ENCODE results near the gene MED9. TPM values are rescaled to one million over a fixed set of nuclear protein-coding genes. Genes with fewer than 3 reads are reported as not detected.

The MED9 gene
- total RNA-seq, 5 donors from 2014 or later (not counting 1 experiment from before 2014, with no cell fraction given): 16.6 to 20.3 (median 19.1) TPM

DNA sequence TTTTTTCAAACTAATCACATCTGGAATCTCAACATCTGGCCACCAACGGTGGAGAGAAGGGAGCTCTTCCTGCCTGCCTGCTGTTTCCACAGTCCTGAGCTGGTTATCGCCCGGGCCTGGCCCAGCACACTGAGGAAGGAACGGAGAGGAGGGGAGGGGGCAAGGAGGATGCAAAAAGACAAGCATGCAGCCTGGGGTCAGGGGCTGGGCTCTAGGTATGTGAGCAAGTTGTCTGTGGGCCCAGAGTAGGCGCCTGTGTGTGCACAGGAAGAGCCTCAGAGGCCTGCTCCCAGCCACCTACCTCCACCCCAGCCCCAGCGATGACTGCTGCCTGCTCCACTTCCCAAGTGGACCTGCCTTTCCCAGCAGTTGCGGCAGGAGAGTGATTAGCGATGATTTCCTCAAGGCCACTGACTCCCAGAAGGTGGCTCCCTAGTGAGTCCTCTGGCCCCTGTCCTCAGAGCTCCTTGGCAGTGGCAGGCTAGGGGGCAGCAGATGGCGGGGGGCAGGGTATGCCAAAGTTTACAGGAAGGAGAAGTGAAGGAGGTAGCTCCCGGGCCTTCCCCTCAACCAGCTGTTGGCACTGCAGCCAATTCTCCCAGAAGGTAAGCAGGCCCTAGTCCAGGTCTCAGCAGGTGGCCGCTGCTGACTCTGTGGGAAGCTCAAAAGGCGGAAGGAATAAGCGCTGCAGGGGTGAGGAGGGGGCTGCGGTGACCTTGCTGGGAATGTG is 46.4 kb downstream of the MED9 start:
- no peaks in the 10 kb centered on the region for H3K9me3 Mint-ChIP-seq
- Histone ChIP-seq H3K4me3 (ENCODE audit: control insufficient read depth in 1 of 2, extremely low read depth in 1 of 2, low read length in 1 of 2) (no peak overlapping the region), H3K9me3 (no peaks in the 10 kb centered on the region), H3K4me1 (ENCODE audit: control insufficient read depth in 1 of 2, extremely low read depth in 1 of 2, insufficient read depth in 2 of 2, low read length in 2 of 2) (no peaks in the 10 kb centered on the region), H3K27me3 (replicated peaks in 1 of 2; ENCODE audit: control insufficient read depth in 2 of 2, extremely low read depth in 1 of 2, insufficient read depth in 2 of 2, low read length in 1 of 2) (no peaks in the 10 kb centered on the region), H3K27ac (ENCODE audit: low read length) (no peak overlapping the region), H3K36me3 (ENCODE audit: control insufficient read depth in 2 of 2, extremely low read depth in 1 of 2, insufficient read depth in 1 of 2, low read length in 1 of 2) (no peaks in the 10 kb centered on the region)
- 57% methylated on average over 5 of the region's 14 CpGs for WGBS (ENCODE audit: insufficient coverage)
- H3K27ac Mint-ChIP-seq: no peak overlapping the region
- H3K4me3 Mint-ChIP-seq: no peak overlapping the region
- H3K27me3 Mint-ChIP-seq: no peaks in the 10 kb centered on the region
- DNase-seq (no peak), ATAC-seq (replicated peaks in 1 of 4) (no peak)
- ChIA-PET CTCF (no interaction called here), POLR2A (interaction anchor here in 1 of 2 donors (0.5 to 0.7 kb wide), 2 partner anchors 50 to 756 kb away, joined by 5 to 10 read pairs; no protein-coding TSS in a partner anchor)
- no peaks in the 10 kb centered on the region for H3K4me1 Mint-ChIP-seq
- peaks cover 3% of the 10 kb centered on the region for H3K36me3 Mint-ChIP-seq

DNA sequence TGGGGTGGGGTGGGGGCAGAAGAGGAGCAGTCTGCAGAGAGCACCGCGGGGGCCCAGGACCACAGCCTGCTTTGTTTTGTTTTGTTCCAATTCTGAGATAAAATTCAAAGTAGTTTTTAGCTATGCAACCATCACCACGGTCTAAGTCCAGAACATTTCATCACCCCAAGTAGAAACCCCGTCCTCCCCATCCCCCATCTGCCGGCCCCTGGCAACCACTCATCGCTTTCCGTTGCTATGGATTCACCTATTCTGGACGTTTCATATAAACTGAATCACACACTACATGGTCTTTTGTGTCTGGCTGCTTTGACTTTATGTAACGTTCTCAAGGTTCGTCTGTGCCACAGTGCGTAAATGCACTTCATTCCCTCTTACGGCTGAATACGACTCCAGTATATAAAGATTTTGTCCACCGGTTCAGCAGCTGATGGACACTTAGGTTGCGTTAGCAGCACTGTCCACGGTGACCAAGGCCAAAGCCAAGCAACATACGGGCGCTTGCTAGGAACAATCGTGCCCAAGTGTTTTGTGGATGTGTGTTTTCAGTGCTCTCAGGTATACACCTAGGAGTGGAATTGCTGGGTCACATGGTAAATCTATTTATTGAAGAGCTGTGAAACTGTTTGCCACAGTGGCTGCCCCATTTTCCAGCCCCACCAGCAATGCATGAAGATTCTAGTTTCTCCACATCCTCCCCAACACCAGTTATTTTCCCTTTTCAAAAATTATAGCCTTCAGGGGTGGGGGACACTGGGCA is 47.1 kb downstream of the MED9 start:
- H3K27ac Mint-ChIP-seq: no peak overlapping the region
- no peak for ATAC-seq (replicated peaks in 1 of 4)
- H3K9me3 Mint-ChIP-seq: no peaks in the 10 kb centered on the region
- Histone ChIP-seq H3K9me3 (no peaks in the 10 kb centered on the region), H3K27ac (ENCODE audit: low read length) (no peak overlapping the region), H3K4me3 (ENCODE audit: control insufficient read depth in 1 of 2, extremely low read depth in 1 of 2, low read length in 1 of 2) (no peak overlapping the region), H3K4me1 (ENCODE audit: control insufficient read depth in 1 of 2, extremely low read depth in 1 of 2, insufficient read depth in 2 of 2, low read length in 2 of 2) (no peaks in the 10 kb centered on the region), H3K36me3 (ENCODE audit: control insufficient read depth in 2 of 2, extremely low read depth in 1 of 2, insufficient read depth in 1 of 2, low read length in 1 of 2) (no peaks in the 10 kb centered on the region), H3K27me3 (replicated peaks in 1 of 2; ENCODE audit: control insufficient read depth in 2 of 2, extremely low read depth in 1 of 2, insufficient read depth in 2 of 2, low read length in 1 of 2) (peaks cover 0 to 3% of the 10 kb centered on the region in 2 experiments)
- ChIA-PET CTCF (no interaction called here), POLR2A (interaction anchor here in 1 of 2 donors (0.7 kb wide), 1 partner anchor 756 kb away, joined by 10 read pairs; no protein-coding TSS in a partner anchor)
- H3K4me3 Mint-ChIP-seq: no peak overlapping the region
- DNase-seq: no peak
- WGBS (ENCODE audit: insufficient coverage): 93% methylated on average over 16 of the region's 19 CpGs
- H3K4me1 Mint-ChIP-seq: no peaks in the 10 kb centered on the region
- no peaks in the 10 kb centered on the region for H3K27me3 Mint-ChIP-seq
- peaks cover 3% of the 10 kb centered on the region for H3K36me3 Mint-ChIP-seq

GRCh38 chr17:17525311-17525710 is 48.5 kb downstream of the MED9 start:
- Histone ChIP-seq H3K36me3 (ENCODE audit: control insufficient read depth in 2 of 2, extremely low read depth in 1 of 2, insufficient read depth in 1 of 2, low read length in 1 of 2) (no peaks in the 10 kb centered on the region), H3K9me3 (no peaks in the 10 kb centered on the region), H3K27ac (ENCODE audit: low read length) (no peak overlapping the region), H3K27me3 (replicated peaks in 1 of 2; ENCODE audit: control insufficient read depth in 2 of 2, extremely low read depth in 1 of 2, insufficient read depth in 2 of 2, low read length in 1 of 2) (peaks cover 0 to 3% of the 10 kb centered on the region in 2 experiments), H3K4me1 (ENCODE audit: control insufficient read depth in 1 of 2, extremely low read depth in 1 of 2, insufficient read depth in 2 of 2, low read length in 2 of 2) (no peaks in the 10 kb centered on the region), H3K4me3 (ENCODE audit: control insufficient read depth in 1 of 2, extremely low read depth in 1 of 2, low read length in 1 of 2) (no peak overlapping the region)
- H3K27ac Mint-ChIP-seq: no peak overlapping the region
- no peak overlapping the region for H3K4me3 Mint-ChIP-seq
- H3K4me1 Mint-ChIP-seq: no peaks in the 10 kb centered on the region
- POLR2A ChIA-PET: no interaction called here
- peaks cover under 1% of the 10 kb centered on the region for H3K36me3 Mint-ChIP-seq
- no peaks in the 10 kb centered on the region for H3K9me3 Mint-ChIP-seq
- 83% methylated on average over 14 of the region's 15 CpGs for WGBS (ENCODE audit: insufficient coverage)
- DNase-seq (no peak), ATAC-seq (replicated peaks in 1 of 4) (no peak)
- no peaks in the 10 kb centered on the region for H3K27me3 Mint-ChIP-seq
- CTCF ChIA-PET: no interaction called here

GRCh38 chr17:17525956-17526355 is 49.2 kb downstream of the MED9 start:
- ATAC-seq (replicated peaks in 1 of 4): no peak
- POLR2A ChIA-PET: no interaction called here
- 91% methylated on average over 2 of the region's 6 CpGs for WGBS (ENCODE audit: insufficient coverage)
- no peaks in the 10 kb centered on the region for H3K36me3 Mint-ChIP-seq
- Histone ChIP-seq H3K9me3 (no peaks in the 10 kb centered on the region), H3K4me1 (ENCODE audit: control insufficient read depth in 1 of 2, extremely low read depth in 1 of 2, insufficient read depth in 2 of 2, low read length in 2 of 2) (no peaks in the 10 kb centered on the region), H3K36me3 (ENCODE audit: control insufficient read depth in 2 of 2, extremely low read depth in 1 of 2, insufficient read depth in 1 of 2, low read length in 1 of 2) (no peaks in the 10 kb centered on the region), H3K27ac (ENCODE audit: low read length) (no peak overlapping the region), H3K27me3 (replicated peaks in 1 of 2; ENCODE audit: control insufficient read depth in 2 of 2, extremely low read depth in 1 of 2, insufficient read depth in 2 of 2, low read length in 1 of 2) (peaks cover 0 to 3% of the 10 kb centered on the region in 2 experiments), H3K4me3 (ENCODE audit: control insufficient read depth in 1 of 2, extremely low read depth in 1 of 2, low read length in 1 of 2) (no peak overlapping the region)
- H3K4me3 Mint-ChIP-seq: no peak overlapping the region
- DNase-seq: no peak
- no peaks in the 10 kb centered on the region for H3K4me1 Mint-ChIP-seq
- H3K9me3 Mint-ChIP-seq: no peaks in the 10 kb centered on the region
- H3K27me3 Mint-ChIP-seq: no peaks in the 10 kb centered on the region
- CTCF ChIA-PET: no interaction called here
- no peak overlapping the region for H3K27ac Mint-ChIP-seq

- ChIA-PET POLR2A (no interaction called here), CTCF (no interaction called here)
- Histone ChIP-seq H3K4me3 (ENCODE audit: control insufficient read depth in 1 of 2, extremely low read depth in 1 of 2, low read length in 1 of 2) (no peak overlapping the region), H3K27me3 (replicated peaks in 1 of 2; ENCODE audit: control insufficient read depth in 2 of 2, extremely low read depth in 1 of 2, insufficient read depth in 2 of 2, low read length in 1 of 2) (peaks cover 0 to 3% of the 10 kb centered on the region in 2 experiments), H3K27ac (ENCODE audit: low read length) (no peak overlapping the region), H3K4me1 (ENCODE audit: control insufficient read depth in 1 of 2, extremely low read depth in 1 of 2, insufficient read depth in 2 of 2, low read length in 2 of 2) (no peaks in the 10 kb centered on the region), H3K9me3 (no peaks in the 10 kb centered on the region), H3K36me3 (ENCODE audit: control insufficient read depth in 2 of 2, extremely low read depth in 1 of 2, insufficient read depth in 1 of 2, low read length in 1 of 2) (no peaks in the 10 kb centered on the region)
- H3K4me1 Mint-ChIP-seq: no peaks in the 10 kb centered on the region
- no peaks in the 10 kb centered on the region for H3K36me3 Mint-ChIP-seq
- 94% methylated on average over 12 of the region's 14 CpGs for WGBS (ENCODE audit: insufficient coverage)
- ATAC-seq (replicated peaks in 1 of 4): no peak
- no peaks in the 10 kb centered on the region for H3K9me3 Mint-ChIP-seq
- H3K27me3 Mint-ChIP-seq: no peaks in the 10 kb centered on the region
- H3K4me3 Mint-ChIP-seq: no peak overlapping the region
- DNase-seq: no peak
- no peak overlapping the region for H3K27ac Mint-ChIP-seq
Measured at GRCh38 chr17:17526369-17526768, 49.6 kb downstream of the MED9 start.

GRCh38 chr17:17527534-17527933 is 50.7 kb downstream of the MED9 start:
- H3K9me3 ChIP-seq: no peaks in the 10 kb centered on the region
- no peak overlapping the region for H3K4me3 ChIP-seq (ENCODE audit: control insufficient read depth in 1 of 2, extremely low read depth in 1 of 2, low read length in 1 of 2)
- POLR2A ChIA-PET: no interaction called here
- no peak overlapping the region for H3K4me3 Mint-ChIP-seq
- ATAC-seq (replicated peaks in 1 of 4) (no peak), DNase-seq (no peak)
- CTCF ChIA-PET: no interaction called here
- H3K27me3 ChIP-seq (replicated peaks in 1 of 2; ENCODE audit: control insufficient read depth in 2 of 2, extremely low read depth in 1 of 2, insufficient read depth in 2 of 2, low read length in 1 of 2): peaks cover 0 to 3% of the 10 kb centered on the region in 2 experiments
- no peaks in the 10 kb centered on the region for H3K36me3 Mint-ChIP-seq
- no peak overlapping the region for H3K27ac ChIP-seq (ENCODE audit: low read length)
- no peaks in the 10 kb centered on the region for H3K36me3 ChIP-seq (ENCODE audit: control insufficient read depth in 2 of 2, extremely low read depth in 1 of 2, insufficient read depth in 1 of 2, low read length in 1 of 2)
- H3K27ac Mint-ChIP-seq: no peak overlapping the region
- 97% methylated on average over 7 of the region's 11 CpGs for WGBS (ENCODE audit: insufficient coverage)
- H3K27me3 Mint-ChIP-seq: no peaks in the 10 kb centered on the region
- H3K9me3 Mint-ChIP-seq: no peaks in the 10 kb centered on the region
- no peaks in the 10 kb centered on the region for H3K4me1 ChIP-seq (ENCODE audit: control insufficient read depth in 1 of 2, extremely low read depth in 1 of 2, insufficient read depth in 2 of 2, low read length in 2 of 2)
- H3K4me1 Mint-ChIP-seq: no peaks in the 10 kb centered on the region
